ENCODE measurements around the gene TMIGD1. TPM values are rescaled to one million over a fixed set of nuclear protein-coding genes. Genes with fewer than 3 reads are reported as not detected.
"Not testable (repeated sequence)": the region's sequence is repeated elsewhere in the genome, so short reads cannot be mapped to it uniquely, and the experiment has no call there.

Gene TMIGD1
- total and polyA plus RNA-seq, 2 experiments from 2014 or later = not detected

GRCh38 chr17:30351735-30352134, 17.9 kb upstream of the TMIGD1 start (continued):
- TF ChIP-seq REST (IDR thresholded peaks at IDR 0.05; ENCODE audit: unreplicated experiment) (no peak), CREB1 (CRISPR knock-in tag; IDR thresholded peaks at IDR 0.05; ENCODE audit: low read depth) (no peak), ETS1 (IDR thresholded peaks at IDR 0.05) (no peak)

GRCh38 chr17:30351263-30351662, 17.4 kb upstream of the TMIGD1 start:
- not testable (repeated sequence) for H3K4me1 ChIP-seq (ENCODE audit: insufficient read depth); H3K27me3 ChIP-seq (ENCODE audit: insufficient read depth); H4K20me1 ChIP-seq (replicated peaks; ENCODE audit: insufficient read depth); H3K27ac Mint-ChIP-seq; DNase-seq (ENCODE audit: low spot score); H3K79me2 ChIP-seq (replicated peaks; ENCODE audit: insufficient read depth); H3K36me3 Mint-ChIP-seq (ENCODE audit: low read depth); H3K4me1 Mint-ChIP-seq; H2AFZ ChIP-seq; H3K9me3 Mint-ChIP-seq; H3K9me2 ChIP-seq (ENCODE audit: insufficient read depth); H3K27ac ChIP-seq (ENCODE audit: low read depth); H3K4me3 ChIP-seq; ATAC-seq; H3K27me3 Mint-ChIP-seq (ENCODE audit: insufficient read depth, low read depth, poor library complexity); H3F3A ChIP-seq (replicated peaks; ENCODE audit: low read depth); H3K4me2 ChIP-seq; H3K36me3 ChIP-seq (ENCODE audit: insufficient read depth); H3K4me3 Mint-ChIP-seq

GRCh38 chr17:30349252-30349651, 15.4 kb upstream of the TMIGD1 start:
- no peaks in the 10 kb centered on the region for H3F3A ChIP-seq (replicated peaks; ENCODE audit: low read depth)
- H3K27ac ChIP-seq (ENCODE audit: low read depth) = no peak overlapping the region
- no peaks in the 10 kb centered on the region for H3K4me1 Mint-ChIP-seq
- no peaks in the 10 kb centered on the region for H3K36me3 Mint-ChIP-seq (ENCODE audit: low read depth)
- ATAC-seq (no peak), DNase-seq (ENCODE audit: low spot score) (no peak)
- H3K4me1 ChIP-seq (ENCODE audit: insufficient read depth) = no peaks in the 10 kb centered on the region
- no peaks in the 10 kb centered on the region for H3K9me3 Mint-ChIP-seq
- no peak overlapping the region for H3K27ac Mint-ChIP-seq
- H2AFZ ChIP-seq = no peak overlapping the region
- no peaks in the 10 kb centered on the region for H3K27me3 ChIP-seq (ENCODE audit: insufficient read depth)
- no peaks in the 10 kb centered on the region; the same call in 1 of the 2 replicates for H3K9me2 ChIP-seq (ENCODE audit: insufficient read depth)
- H3K36me3 ChIP-seq (ENCODE audit: insufficient read depth) = no peaks in the 10 kb centered on the region
- no peaks in the 10 kb centered on the region for H4K20me1 ChIP-seq (replicated peaks; ENCODE audit: insufficient read depth)
- H3K4me2 ChIP-seq = no peak overlapping the region
- H3K4me3 ChIP-seq = no peak overlapping the region
- H3K79me2 ChIP-seq (replicated peaks; ENCODE audit: insufficient read depth) = no peaks in the 10 kb centered on the region
- no peak overlapping the region for H3K4me3 Mint-ChIP-seq
- H3K27me3 Mint-ChIP-seq (ENCODE audit: insufficient read depth, low read depth, poor library complexity) = no peaks in the 10 kb centered on the region
- TF ChIP-seq REST (IDR thresholded peaks at IDR 0.05; ENCODE audit: unreplicated experiment) (no peak), CTCF (conservative IDR thresholded peaks at IDR 0.05; ENCODE audit: low read depth in 2 of 2) (no peak), EZH2 (IDR thresholded peaks at IDR 0.05; ENCODE audit: low read depth, unreplicated experiment) (no peak), ETS1 (IDR thresholded peaks at IDR 0.05) (no peak), POLR2AphosphoS5 (IDR thresholded peaks at IDR 0.05; ENCODE audit: low read depth) (no peak), STAT1 (IDR thresholded peaks at IDR 0.05; ENCODE audit: unreplicated experiment) (no peak), ZNF114 (CRISPR knock-in tag; IDR thresholded peaks at IDR 0.05) (no peak), NANOG (IDR thresholded peaks at IDR 0.05; ENCODE audit: borderline replicate concordance) (no peak), EZH2phosphoT487 (IDR thresholded peaks at IDR 0.05; ENCODE audit: unreplicated experiment) (no peak), ZNF331 (CRISPR knock-in tag; IDR thresholded peaks at IDR 0.05; ENCODE audit: low read depth) (no peak)

All from GM23338 (cell line).